T47D (cell line): ENCODE results near the gene IL34.
"Not testable (repeated sequence)": the region's sequence is repeated elsewhere in the genome, so short reads cannot be mapped to it uniquely, and the experiment has no call there.

Source experiments
- DNase-seq, 2 experiments: peaks; one replicate each; pipeline versions ENCODE4 v3.0.0 to v3.0.0-alpha.2; 2011 to 2012; ENCODE audit warnings: low read depth in 1 of 2, low spot score in 1 of 2
- JUND ChIP-seq: IDR thresholded peaks from 2 replicates; pipeline ENCODE4 v1.6.1; 2012; ENCODE audit warnings: low read depth
- in situ Hi-C: cut with HindIII; loops from 2 replicates; pipeline ENCODE4 v1.10.0; 2016; ENCODE audit warnings: low sequenced_read_pairs, low pct_unique_long_range_greater_than_20kb

Gene IL34

GRCh38 chr16:70663524-70664324 is 17.4 kb downstream of the IL34 start:
- no peak for DNase-seq
- in situ Hi-C loops = no loop called here
- no peak for TF ChIP-seq JUND

- in situ Hi-C loops = no loop called here
- no peak for TF ChIP-seq JUND
- DNase-seq = no peak
These were observed 18.2 kb downstream of the IL34 start for GRCh38 chr16:70664325-70665112.

GRCh38 chr16:70665113-70665694 is 18.8 kb downstream of the IL34 start:
- no peak for DNase-seq
- TF ChIP-seq JUND = no peak
- in situ Hi-C loops = no loop called here

DNA sequence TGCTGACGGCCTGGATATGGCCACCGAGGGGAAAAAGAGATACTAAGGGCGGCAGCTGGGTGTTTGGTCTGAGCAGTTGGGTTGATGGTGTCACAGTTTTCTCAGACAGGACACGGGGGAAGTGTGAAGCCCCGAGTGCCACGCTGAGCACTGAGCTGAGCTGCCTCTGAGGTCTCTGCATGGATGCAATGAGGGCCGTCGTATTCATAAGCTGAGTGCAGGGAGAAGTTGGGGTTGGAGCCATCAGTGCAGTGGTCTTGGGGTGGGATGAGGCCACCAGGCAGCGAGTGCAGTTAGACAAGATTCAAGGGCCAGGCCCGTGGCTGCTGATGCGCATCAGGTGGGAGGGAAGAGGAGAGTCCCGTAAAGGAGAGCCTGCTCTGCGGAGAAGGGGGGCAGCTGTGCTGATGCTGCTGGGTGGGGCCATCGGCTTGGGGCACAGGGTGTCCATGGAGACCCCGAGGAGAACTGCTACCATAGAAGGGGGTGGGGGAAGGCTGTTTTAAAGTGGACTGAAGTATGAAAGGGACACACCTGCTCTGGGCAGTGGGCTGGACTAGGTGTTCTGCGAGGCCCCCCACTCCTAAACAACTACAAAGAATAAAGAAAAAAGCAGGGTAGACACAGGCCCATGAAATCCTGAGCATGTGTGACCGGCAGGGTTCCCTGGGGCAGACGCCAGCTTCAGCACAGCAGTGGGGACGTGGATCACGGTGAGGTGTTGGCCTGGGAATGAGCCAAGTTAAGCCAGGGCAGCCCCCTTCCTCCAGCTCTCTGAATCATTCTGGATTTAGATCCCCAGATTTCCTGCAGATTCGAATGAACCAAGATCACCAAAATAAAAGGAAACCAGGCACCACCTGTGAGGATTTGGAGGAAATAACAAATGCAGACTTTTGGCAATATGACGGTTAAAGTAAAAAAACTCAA is 19.7 kb downstream of the IL34 start:
- in situ Hi-C loops = no loop called here
- no peak for DNase-seq
- no peak for TF ChIP-seq JUND

DNA sequence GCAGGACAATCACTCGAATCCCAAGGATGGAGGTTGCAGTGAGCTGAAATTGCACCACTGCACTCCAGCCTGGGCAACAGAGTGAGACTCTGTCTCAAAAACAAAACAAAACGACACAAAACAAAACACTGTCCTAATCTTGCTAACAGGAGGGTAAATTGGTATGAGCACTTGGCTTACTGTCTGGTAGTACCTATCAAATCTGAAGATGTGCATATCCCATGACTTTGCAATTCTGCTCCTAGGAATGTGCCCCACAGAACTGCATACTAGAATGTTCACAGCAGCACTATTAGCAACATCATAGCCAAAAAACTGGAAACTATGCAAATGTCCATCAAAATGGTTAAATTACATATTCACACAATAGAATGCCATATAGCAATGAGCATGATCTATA is 23.8 kb downstream of the IL34 start:
- no peak for TF ChIP-seq JUND
- DNase-seq = no peak
- in situ Hi-C loops = no loop called here

DNA sequence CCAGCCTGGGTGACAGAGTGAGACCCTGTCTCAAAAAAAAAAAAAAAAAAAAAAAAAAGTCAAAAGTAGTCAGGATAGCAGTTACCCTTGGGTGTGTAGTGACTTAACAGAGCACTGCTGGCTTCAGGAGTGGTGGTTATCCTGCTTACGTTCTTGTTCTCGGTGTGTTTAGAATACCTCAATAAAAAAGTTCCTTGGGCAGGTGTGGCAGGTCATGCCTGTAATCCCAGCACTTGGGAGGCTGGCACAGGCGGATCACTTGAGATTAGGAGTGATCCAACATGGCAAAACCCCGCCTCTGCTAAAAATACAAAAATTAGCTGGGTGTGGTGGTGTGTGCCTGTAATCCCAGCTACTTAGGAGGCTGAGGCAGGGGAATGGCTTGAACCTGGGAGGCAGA is 24.6 kb downstream of the IL34 start:
- DNase-seq, in situ Hi-C loops: not testable (repeated sequence)

DNA sequence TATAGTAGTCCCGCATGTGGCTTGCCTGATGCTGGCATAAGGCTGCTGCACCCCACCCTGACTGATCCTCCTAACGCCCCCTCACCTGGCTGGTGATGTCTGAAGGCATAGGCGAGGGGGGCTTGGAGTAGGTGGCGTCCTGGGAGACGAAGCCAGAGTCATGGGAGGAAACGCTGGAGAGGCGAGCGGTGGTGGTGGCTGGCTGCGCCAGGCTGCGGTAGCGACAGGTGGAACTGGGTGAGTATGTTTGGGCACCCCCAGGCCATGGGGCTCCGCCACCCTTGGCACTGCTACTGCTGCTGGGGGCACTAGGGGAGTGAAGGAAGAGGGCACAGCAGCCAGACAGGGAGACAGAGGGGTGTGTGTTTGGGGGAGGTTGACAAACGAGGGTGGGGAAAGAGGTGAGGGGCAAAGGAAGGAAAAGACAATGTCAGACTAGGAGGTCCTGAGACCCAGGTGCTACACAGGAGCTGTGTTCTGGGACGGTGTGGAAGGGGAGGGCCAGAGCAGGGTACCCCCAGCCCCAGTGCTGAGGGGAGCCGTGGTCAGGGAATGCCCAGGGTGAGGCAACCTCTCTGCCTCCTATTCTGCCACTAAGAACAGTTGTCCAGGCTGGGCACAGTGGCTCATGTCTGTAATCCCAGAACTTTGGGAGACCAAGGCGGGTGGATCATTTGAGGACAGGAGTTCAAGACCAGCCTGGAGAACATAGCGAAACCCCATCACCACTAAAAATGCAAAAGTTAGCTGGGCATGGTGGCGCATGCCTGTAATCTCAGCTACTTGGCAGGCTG is 28.1 kb downstream of the IL34 start:
- in situ Hi-C loops = no loop called here
- no peak for TF ChIP-seq JUND
- DNase-seq = no peak

- no peak for DNase-seq
- in situ Hi-C loops = no loop called here
- TF ChIP-seq JUND = no peak
These were observed 29.6 kb downstream of the IL34 start for GRCh38 chr16:70675851-70676513.

GRCh38 chr16:70676675-70677498 is 30.5 kb downstream of the IL34 start:
- in situ Hi-C loops = no loop called here
- TF ChIP-seq JUND = no peak
- no peak for DNase-seq

GRCh38 chr16:70677499-70678120 is 31.3 kb downstream of the IL34 start:
- TF ChIP-seq JUND = no peak
- in situ Hi-C loops = no loop called here
- DNase-seq = no peak
